Mesodermal cell (in vitro differentiated cells): Measurements from ENCODE around the gene TSHZ1.

Experiments
- H3K27ac ChIP-seq: 2 replicates; pipeline ENCODE4 v1.7.0; 2013; ENCODE audit warnings: mild to moderate bottlenecking, low read depth, low read length, moderate library complexity; ENCODE audit not compliant: severe bottlenecking
- H3K36me3 ChIP-seq: 2 replicates; pipeline ENCODE4 v1.7.1; 2013; ENCODE audit warnings: mild to moderate bottlenecking, low read length, moderate library complexity; ENCODE audit not compliant: control insufficient read depth, insufficient read depth
- H3K4me1 ChIP-seq: one replicate; pipeline ENCODE4 v1.7.1; 2013; ENCODE audit warnings: mild to moderate bottlenecking, low read length; ENCODE audit not compliant: insufficient read depth, control insufficient read depth, poor library complexity, severe bottlenecking
- H3K4me3 ChIP-seq: 2 replicates; pipeline ENCODE4 v1.7.0; 2013; ENCODE audit warnings: low read length, control low read depth, mild to moderate bottlenecking; ENCODE audit not compliant: insufficient read depth, poor library complexity, severe bottlenecking; ENCODE audit errors: extremely low read depth
- H3K9me3 ChIP-seq: 2 replicates; pipeline ENCODE4 v1.7.1; 2013; ENCODE audit warnings: mild to moderate bottlenecking, low read length, moderate library complexity; ENCODE audit not compliant: control insufficient read depth
- WGBS, 2 experiments: methylation state at CpG; one replicate each; pipeline ENCODE4 v1.1.5; 2013; ENCODE audit warnings: missing lambda C conversion rate in 2 of 2; ENCODE audit not compliant: insufficient coverage in 2 of 2; 5-methylcytosine and 5-hydroxymethylcytosine counted together

TSHZ1 gene

GRCh38 chr18:75226286-75226955 lies 15.8 kb downstream of the TSHZ1 start:
- Histone ChIP-seq H3K4me1 (no peaks in the 10 kb centered on the region), H3K27ac (peak overlapping the region; percentile 54), H3K9me3 (no peaks in the 10 kb centered on the region), H3K36me3 (no peaks in the 10 kb centered on the region), H3K4me3 (no peak overlapping the region)
- WGBS, 2 experiments = 52 to 63% methylated on average over 8 to 9 of the region's 11 CpGs

DNA sequence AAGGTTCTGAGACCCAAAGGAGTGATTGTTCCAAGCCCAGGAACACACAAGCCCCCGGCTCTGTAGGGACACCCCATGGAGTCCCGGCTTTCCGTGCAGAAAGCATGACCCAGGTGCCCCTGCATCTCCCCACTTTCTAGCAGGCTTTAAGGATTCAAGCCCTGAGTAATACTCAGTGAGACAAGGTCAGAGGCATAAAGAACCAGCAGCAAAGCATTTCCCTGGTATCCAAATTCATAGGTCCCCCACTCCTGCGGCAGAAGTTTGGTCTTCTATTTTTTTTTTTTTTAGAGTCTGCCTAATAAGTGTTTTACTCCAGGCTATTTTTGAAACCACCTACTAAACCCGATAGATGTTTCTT lies 16.3 kb downstream of the TSHZ1 start:
- H3K4me1 ChIP-seq = no peaks in the 10 kb centered on the region
- H3K27ac ChIP-seq = peak overlapping the region; percentile 54
- no peaks in the 10 kb centered on the region for H3K36me3 ChIP-seq
- H3K4me3 ChIP-seq = no peak overlapping the region
- WGBS, 2 experiments = 52 to 63% methylated on average over 2 to 3 of the region's 5 CpGs
- no peaks in the 10 kb centered on the region for H3K9me3 ChIP-seq

- no peak overlapping the region for H3K4me3 ChIP-seq
- no peaks in the 10 kb centered on the region for H3K9me3 ChIP-seq
- H3K27ac ChIP-seq = peak overlapping the region; percentile 54
- 87 to 93% methylated on average over 4 to 8 of the region's 11 CpGs for WGBS, 2 experiments
- no peaks in the 10 kb centered on the region for H3K36me3 ChIP-seq
- H3K4me1 ChIP-seq = no peaks in the 10 kb centered on the region
Measured at GRCh38 chr18:75227535-75228296, 17.1 kb downstream of the TSHZ1 start.

GRCh38 chr18:75228967-75229366 lies 18.4 kb downstream of the TSHZ1 start:
- no peaks in the 10 kb centered on the region for H3K36me3 ChIP-seq
- H3K4me1 ChIP-seq = peaks cover under 1% of the 10 kb centered on the region
- H3K9me3 ChIP-seq = no peaks in the 10 kb centered on the region
- 90 to 98% methylated on average over 6 to 9 of the region's 9 CpGs for WGBS, 2 experiments
- no peak overlapping the region for H3K4me3 ChIP-seq
- H3K27ac ChIP-seq = no peak overlapping the region

GRCh38 chr18:75229437-75229836 lies 18.8 kb downstream of the TSHZ1 start:
- Histone ChIP-seq H3K9me3 (no peaks in the 10 kb centered on the region), H3K4me1 (peaks cover 4% of the 10 kb centered on the region), H3K4me3 (no peak overlapping the region), H3K27ac (no peak overlapping the region), H3K36me3 (no peaks in the 10 kb centered on the region)
- 93 to 97% methylated on average over 3 of the region's 8 CpGs for WGBS, 2 experiments

GRCh38 chr18:75230163-75231052 lies 19.8 kb downstream of the TSHZ1 start:
- Histone ChIP-seq H3K36me3 (no peaks in the 10 kb centered on the region), H3K4me3 (no peak overlapping the region), H3K4me1 (peaks cover 4% of the 10 kb centered on the region), H3K9me3 (no peaks in the 10 kb centered on the region), H3K27ac (no peak overlapping the region)
- WGBS, 2 experiments = 92 to 94% methylated on average over 15 of the region's 17 CpGs

- Histone ChIP-seq H3K9me3 (no peaks in the 10 kb centered on the region), H3K4me1 (peaks cover 4% of the 10 kb centered on the region), H3K4me3 (no peak overlapping the region), H3K27ac (no peak overlapping the region), H3K36me3 (no peaks in the 10 kb centered on the region)
- WGBS, 2 experiments = 87 to 93% methylated on average over 4 to 5 of the region's 5 CpGs
Measured at GRCh38 chr18:75231053-75231406, 20.4 kb downstream of the TSHZ1 start.

DNA sequence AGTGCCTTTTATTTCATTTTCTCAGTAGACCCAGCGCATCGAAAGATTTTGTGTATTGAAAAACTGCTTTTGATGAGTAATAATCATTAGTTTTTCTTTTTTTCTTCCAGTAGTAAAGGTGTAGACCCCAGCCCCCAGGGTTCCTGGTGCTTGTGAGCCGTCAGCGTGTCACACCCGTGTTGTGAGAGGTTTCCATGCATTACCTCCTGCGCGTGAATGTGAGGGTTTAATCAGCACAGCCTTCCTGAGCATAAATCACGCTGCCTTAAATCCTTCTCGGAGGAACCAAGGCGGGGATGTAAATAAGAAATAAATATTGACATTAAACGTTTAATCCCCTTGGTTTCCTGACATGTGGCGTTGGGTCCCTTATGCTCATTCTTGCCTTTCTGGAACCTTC lies 24.3 kb downstream of the TSHZ1 start:
- no peaks in the 10 kb centered on the region for H3K36me3 ChIP-seq
- WGBS, 2 experiments = 94 to 96% methylated on average over 8 to 10 of the region's 12 CpGs
- H3K4me3 ChIP-seq = no peak overlapping the region
- H3K9me3 ChIP-seq = no peaks in the 10 kb centered on the region
- H3K27ac ChIP-seq = no peak overlapping the region
- peaks cover 7% of the 10 kb centered on the region for H3K4me1 ChIP-seq

GRCh38 chr18:75235896-75236295 lies 25.3 kb downstream of the TSHZ1 start:
- Histone ChIP-seq H3K36me3 (peaks cover 4% of the 10 kb centered on the region), H3K4me3 (no peak overlapping the region), H3K9me3 (peaks cover 1% of the 10 kb centered on the region), H3K27ac (no peak overlapping the region), H3K4me1 (peaks cover 7% of the 10 kb centered on the region)
- WGBS, 2 experiments = 93 to 97% methylated on average over 6 to 10 of the region's 13 CpGs

GRCh38 chr18:75238100-75238499 lies 27.5 kb downstream of the TSHZ1 start:
- Histone ChIP-seq H3K4me1 (peaks cover 7% of the 10 kb centered on the region), H3K36me3 (peaks cover 4% of the 10 kb centered on the region), H3K9me3 (peaks cover 4% of the 10 kb centered on the region), H3K4me3 (no peak overlapping the region), H3K27ac (no peak overlapping the region)
- WGBS, 2 experiments = 95% methylated on average over 13 of the region's 13 CpGs
